RWPE2 (cell line): ENCODE results near the gene ZFAND3.
"Not testable (repeated sequence)": the region's sequence is repeated elsewhere in the genome, so short reads cannot be mapped to it uniquely, and the experiment has no call there.

Experiments
- ATAC-seq: fragments of 200-7000 bp; cut with Tn5 transposase; 3 replicates; pipeline ENCODE4 v1.9.1; 2021; ENCODE audit warnings: low read depth
- DNase-seq: peaks from one replicate; pipeline ENCODE4 v3.0.0-alpha.2; 2020; ENCODE audit warnings: low spot score
- H3K27ac ChIP-seq: fragments of 450-650 bp; 2 replicates; pipeline ENCODE4 v1.5.1; 2017; ENCODE audit warnings: mild to moderate bottlenecking; ENCODE audit not compliant: poor library complexity, severe bottlenecking
- H3K27me3 ChIP-seq: fragments of 250-450 bp; sonication (Bioruptor Pico); 2 replicates; pipeline ENCODE4 v1.5.1; 2021; ENCODE audit warnings: mild to moderate bottlenecking, moderate library complexity; ENCODE audit not compliant: insufficient read depth, poor library complexity, severe bottlenecking
- H3K36me3 ChIP-seq: fragments of 250-450 bp; sonication (Bioruptor Pico); 2 replicates; pipeline ENCODE4 v1.5.1; 2020; ENCODE audit warnings: low read depth, mild to moderate bottlenecking, moderate library complexity
- H3K4me1 ChIP-seq: fragments of 250-450 bp; sonication (Bioruptor Pico); 2 replicates; pipeline ENCODE4 v1.5.1; 2021; ENCODE audit warnings: mild to moderate bottlenecking, moderate library complexity; ENCODE audit not compliant: insufficient read depth, poor library complexity, severe bottlenecking
- H3K4me3 ChIP-seq: fragments of 250-450 bp; sonication (Bioruptor Pico); 2 replicates; pipeline ENCODE4 v1.5.1; 2021; ENCODE audit warnings: mild to moderate bottlenecking, moderate library complexity; ENCODE audit not compliant: severe bottlenecking
- H3K9me3 ChIP-seq: fragments of 250-450 bp; sonication (Bioruptor Pico); 2 replicates; pipeline ENCODE4 v1.5.1; 2021; ENCODE audit warnings: mild to moderate bottlenecking, moderate library complexity; ENCODE audit not compliant: severe bottlenecking
- CTCF ChIP-seq: fragments of 450-650 bp; IDR thresholded peaks from one replicate; pipeline ENCODE4 v1.5.1; 2017; ENCODE audit warnings: mild to moderate bottlenecking, moderate library complexity; ENCODE audit not compliant: poor library complexity, severe bottlenecking

ZFAND3 gene

GRCh38 chr6:37893257-37893656 lies 73.7 kb downstream of the ZFAND3 start:
- peaks cover 41% of the 10 kb centered on the region for H3K4me1 ChIP-seq
- no peak for TF ChIP-seq CTCF
- DNase-seq (no peak), ATAC-seq (no peak)
- H3K4me3 ChIP-seq = no peak overlapping the region
- H3K27me3 ChIP-seq = no peaks in the 10 kb centered on the region
- H3K36me3 ChIP-seq = no peaks in the 10 kb centered on the region; the same call in 1 of the 2 replicates
- H3K27ac ChIP-seq = no peak overlapping the region
- no peaks in the 10 kb centered on the region for H3K9me3 ChIP-seq

- H3K9me3 ChIP-seq, H3K27me3 ChIP-seq, DNase-seq, H3K4me3 ChIP-seq, ATAC-seq, H3K27ac ChIP-seq, H3K36me3 ChIP-seq: not testable (repeated sequence)
- peaks cover 38% of the 10 kb centered on the region for H3K4me1 ChIP-seq
Measured at GRCh38 chr6:37893734-37894133, 74.2 kb downstream of the ZFAND3 start.

GRCh38 chr6:37894585-37894984 lies 75.1 kb downstream of the ZFAND3 start:
- Histone ChIP-seq H3K4me1 (peaks cover 30% of the 10 kb centered on the region), H3K27ac (no peak overlapping the region), H3K4me3 (no peak overlapping the region), H3K27me3 (no peaks in the 10 kb centered on the region), H3K36me3 (no peaks in the 10 kb centered on the region; the same call in 1 of the 2 replicates), H3K9me3 (no peaks in the 10 kb centered on the region)
- ATAC-seq = no peak
- no peak for TF ChIP-seq CTCF
- DNase-seq = no peak

GRCh38 chr6:37897321-37897720 lies 77.8 kb downstream of the ZFAND3 start:
- ATAC-seq = peak; percentile 99

GRCh38 chr6:37897818-37898515 lies 78.4 kb downstream of the ZFAND3 start:
- no peak for ATAC-seq
- Histone ChIP-seq H3K4me3 (no peak overlapping the region), H3K27ac (peak overlapping the region; percentile 42), H3K27me3 (no peaks in the 10 kb centered on the region), H3K9me3 (no peaks in the 10 kb centered on the region), H3K36me3 (no peaks in the 10 kb centered on the region), H3K4me1 (peaks cover 24% of the 10 kb centered on the region)
- no peak for TF ChIP-seq CTCF
- DNase-seq = no peak

More at GRCh38 chr6:37897321-37897720, 77.8 kb downstream of the ZFAND3 start:
- H3K4me3 ChIP-seq = no peak overlapping the region
- DNase-seq = no peak
- peaks cover 24% of the 10 kb centered on the region for H3K4me1 ChIP-seq
- no peaks in the 10 kb centered on the region for H3K9me3 ChIP-seq
- H3K36me3 ChIP-seq = no peaks in the 10 kb centered on the region
- no peak for TF ChIP-seq CTCF
- no peaks in the 10 kb centered on the region for H3K27me3 ChIP-seq
- H3K27ac ChIP-seq = peak overlapping the region; percentile 42
